Cardiac septum (tissue), 1 donor: ENCODE measurements around the gene DCST1. TPM values are rescaled to one million over a fixed set of nuclear protein-coding genes. Genes with fewer than 3 reads are reported as not detected.

Experiments used
- DNase-seq: peaks from one replicate; pipeline ENCODE4 v3.0.0-alpha.2; 2020; ENCODE audit warnings: low spot score
- intact Hi-C: fragments of 100-400 bp; cut with DNase I; formaldehyde crosslinking; loops from one replicate; pipeline ENCODE4 v1.14.0; 2022
- total RNA-seq: library from RNA; stranded (reverse); fragmentation: NEBNext Ultra II Directional; extraction: Animal tissue kit (Norgen Biotek cat#: 25700); gene quantifications from one replicate; pipeline ENCODE4 v1.2.1, GENCODE V29; 2021
- donor health status: DM: no; HTN: no; CAD: no.

DCST1 gene
- total RNA-seq, 1 donor from 2014 or later = not detected

DNA sequence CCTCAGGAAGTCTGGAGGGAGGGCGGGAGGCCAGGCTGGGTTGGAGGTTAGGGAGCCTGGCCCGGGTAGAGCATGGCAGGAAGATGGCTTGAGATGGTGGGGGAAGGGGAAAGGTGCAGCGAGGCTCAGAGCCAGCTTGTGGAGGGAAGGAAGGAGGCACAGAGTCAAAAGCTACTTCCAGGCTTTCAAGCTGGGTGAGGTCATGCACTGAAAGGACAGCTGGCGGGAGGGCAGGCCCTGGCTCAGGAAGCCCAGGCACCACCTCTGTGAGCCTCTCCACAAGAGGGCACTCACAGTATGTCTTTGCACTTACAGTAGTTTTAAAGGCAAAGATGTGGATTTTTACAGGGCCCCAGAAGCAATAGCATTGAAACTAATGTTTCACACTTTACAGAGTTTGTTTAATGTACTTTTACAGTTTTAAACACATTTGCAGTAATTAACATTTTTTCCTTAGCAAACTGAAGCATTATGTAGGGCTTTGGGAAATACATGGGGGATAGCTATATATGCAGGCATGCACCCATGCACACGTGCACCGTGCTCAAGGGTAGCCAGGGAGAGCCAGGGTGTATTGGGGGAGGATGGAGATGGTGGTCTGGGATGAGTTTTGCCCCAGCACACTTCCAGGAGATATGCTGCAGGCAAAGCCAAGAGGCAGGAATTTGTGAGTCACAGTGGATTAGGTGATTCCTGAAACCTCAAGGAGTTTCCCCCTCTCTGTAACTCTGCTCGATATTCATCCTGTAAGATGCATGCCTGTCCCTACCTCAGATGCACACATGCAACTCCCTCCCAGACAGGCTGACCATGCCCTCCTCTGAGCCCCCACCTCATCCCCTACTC lies 11.4 kb downstream of the DCST1 start:
- peak; percentile 90 for DNase-seq
- intact Hi-C loops = no loop called here

GRCh38 chr1:155048449-155049334 lies 15.1 kb downstream of the DCST1 start:
- intact Hi-C loops = no loop called here
- no peak for DNase-seq

DNA sequence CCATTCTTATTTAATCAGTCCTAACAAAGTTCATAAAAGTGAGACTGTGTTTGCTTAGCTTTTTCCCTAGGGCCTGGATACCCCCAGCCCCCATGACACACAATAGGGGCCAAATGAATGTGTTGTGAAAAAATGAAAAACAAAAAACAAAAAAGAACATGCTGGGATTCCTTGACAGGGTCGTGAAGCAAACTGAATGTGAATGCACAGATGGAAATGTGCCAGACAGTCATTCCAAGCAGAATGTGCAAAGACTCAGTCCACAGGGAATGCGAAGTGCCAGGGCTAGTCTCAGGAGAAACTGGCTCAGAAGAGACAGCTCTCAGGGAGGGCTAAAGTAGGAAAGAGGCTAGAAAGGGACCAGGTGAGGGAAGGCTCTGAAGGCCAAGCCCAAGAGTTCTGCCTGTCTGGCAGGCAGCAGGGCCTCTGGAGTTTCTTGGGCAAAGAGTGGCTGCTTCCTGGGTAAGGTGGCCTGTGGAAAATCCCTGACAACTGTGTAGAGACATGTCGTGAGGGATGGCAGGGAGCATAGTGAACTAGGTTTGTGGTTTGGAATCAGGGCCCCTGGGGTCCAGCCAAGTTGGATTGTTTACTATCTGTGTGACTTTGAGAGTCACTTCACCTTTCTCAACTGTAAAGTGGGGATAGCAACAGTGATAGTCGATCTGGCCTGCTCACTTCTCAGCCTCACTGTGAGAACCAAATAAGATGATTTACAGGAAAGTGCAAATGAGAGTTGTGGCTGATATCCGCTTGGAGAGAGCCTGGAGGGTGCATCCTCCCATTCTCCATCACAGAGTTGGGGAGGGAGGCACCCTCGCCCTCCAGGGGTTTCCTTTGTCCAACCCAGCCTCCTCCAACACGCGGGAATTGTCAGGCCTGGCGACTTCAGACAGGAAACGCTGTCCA lies 16.3 kb downstream of the DCST1 start:
- intact Hi-C loops = loop anchor here (2.0 to 5.0 kb wide), 3 partner anchors 35 to 87 kb away; partner anchors contain the start of genes SLC50A1 and ZBTB7B

DNA sequence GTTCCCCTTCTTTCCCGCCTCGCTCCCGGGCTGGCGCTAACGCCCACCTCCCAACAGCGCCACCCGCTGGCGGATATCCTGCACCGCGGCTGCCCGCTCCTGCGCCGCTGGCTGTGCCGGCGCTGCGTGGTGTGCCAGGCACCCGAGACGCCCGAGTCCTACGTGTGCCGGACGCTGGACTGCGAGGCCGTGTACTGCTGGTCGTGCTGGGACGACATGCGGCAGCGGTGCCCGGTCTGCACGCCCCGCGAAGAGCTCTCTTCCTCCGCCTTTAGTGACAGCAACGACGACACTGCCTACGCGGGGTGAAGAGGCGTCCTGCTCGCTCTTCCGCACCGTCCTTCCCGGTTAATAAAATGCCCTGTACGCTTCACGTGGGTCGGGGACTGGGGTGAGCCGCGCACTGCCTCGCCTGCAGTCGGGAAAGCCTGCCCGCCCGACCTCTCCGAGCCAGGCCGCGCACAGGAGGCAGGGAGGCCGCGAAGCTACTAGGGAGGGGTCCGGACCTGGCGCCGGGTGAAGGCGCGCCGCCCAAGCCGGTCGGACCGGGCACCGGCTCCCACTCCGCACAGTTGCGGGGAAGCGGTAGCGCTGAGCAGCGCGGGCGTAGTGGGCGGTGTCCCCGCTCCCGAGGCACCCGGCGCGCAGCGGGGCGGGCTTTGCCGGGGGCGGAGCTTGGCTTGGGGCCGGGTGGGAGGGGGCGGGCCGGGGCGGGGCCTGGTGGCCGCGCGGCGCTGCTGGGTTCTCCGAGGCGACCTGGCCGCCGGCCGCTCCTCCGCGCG lies 17.1 kb downstream of the DCST1 start, which contains the start of gene ADAM15:
ADAM15 (plus strand) TSS at position 757 of the 782 bp plus-strand sequence. CDS start 71 bp downstream, outside the sequence.
- peak; percentile 94 for DNase-seq
- intact Hi-C loops = loop anchor here (2.0 to 5.0 kb wide), 3 partner anchors 34 to 87 kb away; partner anchors contain the start of genes SLC50A1 and ZBTB7B

More for the DNA sequence above, 16.3 kb downstream of the DCST1 start:
- DNase-seq = no peak

DNA sequence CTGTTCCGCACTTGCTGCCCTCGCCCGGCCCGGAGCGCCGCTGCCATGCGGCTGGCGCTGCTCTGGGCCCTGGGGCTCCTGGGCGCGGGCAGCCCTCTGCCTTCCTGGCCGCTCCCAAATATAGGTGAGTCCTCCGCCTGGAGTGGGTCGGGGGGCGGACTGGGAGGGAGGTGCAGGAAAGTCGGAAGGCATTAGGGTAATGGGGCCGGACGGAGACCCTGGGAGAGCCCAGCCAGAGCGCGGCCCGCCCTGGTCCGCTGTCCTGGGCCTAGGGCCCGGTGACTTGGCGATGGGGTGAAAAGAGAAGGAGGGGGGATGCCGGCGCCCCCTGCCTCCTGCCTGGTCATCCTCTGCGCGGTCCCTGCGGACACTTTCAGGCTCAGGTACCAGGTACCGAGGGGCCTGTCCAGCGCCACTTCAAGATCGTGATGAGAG lies 17.7 kb downstream of the DCST1 start:
- no peak for DNase-seq
- intact Hi-C loops = loop anchor here (2.0 to 5.0 kb wide), 3 partner anchors 33 to 86 kb away; partner anchors contain the start of genes SLC50A1 and ZBTB7B

DNA sequence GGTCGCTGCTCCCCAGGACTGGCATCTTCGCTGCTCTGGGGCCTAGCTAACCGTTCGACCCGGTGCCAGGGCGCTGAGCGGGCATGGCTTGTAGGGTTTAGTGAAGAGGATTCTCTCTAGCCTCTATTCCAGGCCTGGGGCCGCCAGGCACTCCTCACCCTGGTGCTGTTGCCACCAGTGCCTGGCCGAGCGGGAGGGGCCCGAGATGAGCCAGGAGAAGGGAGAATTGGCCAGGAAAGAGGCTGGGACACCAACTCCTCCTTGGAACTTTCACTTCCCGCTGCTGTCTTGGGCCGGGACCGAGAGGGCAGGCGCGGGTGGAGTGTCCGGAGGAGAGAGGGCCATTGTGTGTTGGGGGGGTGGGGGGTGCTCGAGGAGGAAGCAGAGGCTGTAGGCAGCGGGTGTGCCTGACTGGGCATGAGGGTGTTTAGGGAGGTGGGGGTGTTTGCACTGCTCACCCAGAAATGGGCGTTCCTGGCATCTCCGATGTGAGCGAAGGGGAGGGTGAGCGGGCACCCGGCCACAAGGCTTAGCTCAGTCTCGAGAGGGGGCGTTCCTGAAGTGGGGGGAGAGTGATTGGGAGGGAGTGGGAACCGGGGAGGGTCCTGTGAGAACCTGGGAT lies 18.3 kb downstream of the DCST1 start:
- intact Hi-C loops = loop anchor here (2.0 to 5.0 kb wide), 3 partner anchors 33 to 85 kb away; partner anchors contain the start of genes SLC50A1 and ZBTB7B
- peak; percentile 85 for DNase-seq

- intact Hi-C loops = loop anchor here (5.0 kb wide), 1 partner anchor 85 kb away; the partner anchor contains the start of gene SLC50A1
- DNase-seq = peak; percentile 83
These were observed 19.1 kb downstream of the DCST1 start for GRCh38 chr1:155052439-155053395.

DNA sequence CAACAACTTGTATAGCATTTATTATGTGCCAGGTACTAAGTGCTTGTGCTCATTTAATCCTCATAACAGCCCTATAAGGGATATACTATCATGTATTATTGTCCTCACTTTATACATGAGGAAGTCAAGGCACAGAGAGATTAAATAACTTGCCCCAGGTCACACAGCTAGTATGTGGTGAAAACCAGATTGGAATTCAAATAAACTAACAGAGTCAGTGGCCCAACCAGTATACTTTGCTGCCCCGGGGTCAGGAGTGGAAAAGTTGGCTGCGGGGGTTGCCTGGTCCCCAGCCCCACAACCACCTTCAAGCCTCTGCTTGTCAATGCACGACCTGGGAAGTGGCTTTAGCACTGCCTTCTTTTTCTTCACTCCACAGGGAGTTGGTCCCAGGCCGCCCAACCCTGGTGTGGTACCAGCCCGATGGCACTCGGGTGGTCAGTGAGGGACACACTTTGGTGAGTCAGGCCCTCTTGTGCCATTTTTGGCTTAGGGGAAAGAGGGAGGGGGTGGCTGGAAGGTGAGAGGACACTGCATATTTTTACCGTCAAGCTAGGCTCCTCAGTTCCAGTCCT lies 20.0 kb downstream of the DCST1 start:
- DNase-seq = no peak
- intact Hi-C loops = loop anchor here (5.0 kb wide), 1 partner anchor 84 kb away; the partner anchor contains the start of gene SLC50A1

GRCh38 chr1:155057104-155057503 lies 23.5 kb downstream of the DCST1 start:
- no peak for DNase-seq
- intact Hi-C loops = no loop called here

GRCh38 chr1:155057788-155058211 lies 24.2 kb downstream of the DCST1 start:
- no peak for DNase-seq
- intact Hi-C loops = no loop called here

DNA sequence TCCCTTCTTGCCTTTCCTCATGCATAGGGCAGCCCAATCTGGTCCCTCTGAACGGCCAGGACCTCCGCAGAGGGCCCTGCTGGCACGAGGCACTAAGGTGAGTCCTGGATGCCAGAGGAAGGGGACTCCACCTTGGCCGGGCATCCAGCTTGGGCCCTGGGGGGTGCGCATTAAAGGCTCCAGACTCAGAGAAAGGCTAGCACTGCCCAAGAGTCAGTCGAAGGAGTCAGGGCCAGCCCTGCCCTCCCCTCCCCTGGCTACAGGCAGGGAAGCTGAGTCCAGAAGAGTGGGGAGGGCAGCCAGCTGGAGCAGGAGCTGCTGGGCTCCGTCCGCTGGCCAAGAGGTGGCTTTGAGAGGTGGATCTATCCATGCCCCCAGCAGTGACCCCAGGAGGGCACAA lies 27.1 kb downstream of the DCST1 start:
- intact Hi-C loops = loop anchor here (2.0 to 5.0 kb wide), 2 partner anchors 14 to 43 kb away; no protein-coding TSS in a partner anchor
- DNase-seq = no peak

DNA sequence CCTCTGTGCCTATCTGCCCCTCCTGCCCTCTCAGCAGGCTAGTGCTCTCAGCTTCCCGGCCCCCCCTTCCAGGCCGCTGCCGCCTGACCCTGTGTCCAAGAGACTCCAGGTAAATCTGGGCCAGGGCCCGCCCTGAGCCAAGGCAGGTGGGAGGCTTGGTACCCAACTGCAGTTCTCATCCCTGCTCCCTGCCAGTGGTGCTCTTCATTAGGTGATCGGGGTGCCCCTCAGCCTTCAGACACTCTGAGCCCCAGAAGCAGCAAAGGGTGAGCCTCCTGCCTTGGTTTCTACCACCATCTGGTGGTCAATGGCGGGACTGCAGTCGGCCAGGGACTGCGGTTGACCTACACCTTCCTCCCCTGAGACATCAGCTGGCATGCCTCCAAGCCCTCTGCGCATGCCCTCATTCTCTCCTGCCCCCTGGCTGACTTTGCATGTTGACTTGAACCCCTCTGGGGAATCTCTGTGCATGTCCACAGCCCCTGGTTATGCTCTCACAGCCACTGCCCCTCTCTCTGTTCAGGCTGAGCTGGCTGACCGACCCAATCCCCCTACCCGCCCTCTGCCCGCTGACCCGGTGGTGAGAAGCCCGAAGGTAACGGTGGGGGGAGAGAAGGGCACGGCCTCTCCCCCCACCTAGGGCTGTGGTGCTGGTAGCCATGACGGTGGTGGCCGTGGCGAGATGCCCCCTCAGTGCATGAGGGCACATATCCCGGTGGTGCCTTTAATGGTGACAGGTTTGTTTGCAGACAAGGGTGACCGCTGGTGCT lies 27.9 kb downstream of the DCST1 start:
- intact Hi-C loops = loop anchor here (2.0 to 5.0 kb wide), 2 partner anchors 15 to 44 kb away; no protein-coding TSS in a partner anchor
- DNase-seq = peak; percentile 92

DNA sequence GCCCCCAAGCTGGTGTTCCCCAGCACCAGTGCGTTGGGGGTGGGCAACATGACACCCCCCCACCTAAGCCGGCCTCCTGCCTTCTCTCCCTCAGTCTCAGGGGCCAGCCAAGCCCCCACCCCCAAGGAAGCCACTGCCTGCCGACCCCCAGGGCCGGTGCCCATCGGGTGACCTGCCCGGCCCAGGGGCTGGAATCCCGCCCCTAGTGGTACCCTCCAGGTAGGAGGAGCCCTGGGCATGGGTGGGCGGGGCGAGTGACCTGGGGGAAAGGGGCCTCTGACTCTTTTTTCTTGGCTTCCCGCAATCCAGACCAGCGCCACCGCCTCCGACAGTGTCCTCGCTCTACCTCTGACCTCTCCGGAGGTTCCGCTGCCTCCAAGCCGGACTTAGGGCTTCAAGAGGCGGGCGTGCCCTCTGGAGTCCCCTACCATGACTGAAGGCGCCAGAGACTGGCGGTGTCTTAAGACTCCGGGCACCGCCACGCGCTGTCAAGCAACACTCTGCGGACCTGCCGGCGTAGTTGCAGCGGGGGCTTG lies 28.6 kb downstream of the DCST1 start:
- no peak for DNase-seq
- intact Hi-C loops = loop anchor here (5.0 kb wide), 1 partner anchor 45 kb away; no protein-coding TSS in a partner anchor

DNA sequence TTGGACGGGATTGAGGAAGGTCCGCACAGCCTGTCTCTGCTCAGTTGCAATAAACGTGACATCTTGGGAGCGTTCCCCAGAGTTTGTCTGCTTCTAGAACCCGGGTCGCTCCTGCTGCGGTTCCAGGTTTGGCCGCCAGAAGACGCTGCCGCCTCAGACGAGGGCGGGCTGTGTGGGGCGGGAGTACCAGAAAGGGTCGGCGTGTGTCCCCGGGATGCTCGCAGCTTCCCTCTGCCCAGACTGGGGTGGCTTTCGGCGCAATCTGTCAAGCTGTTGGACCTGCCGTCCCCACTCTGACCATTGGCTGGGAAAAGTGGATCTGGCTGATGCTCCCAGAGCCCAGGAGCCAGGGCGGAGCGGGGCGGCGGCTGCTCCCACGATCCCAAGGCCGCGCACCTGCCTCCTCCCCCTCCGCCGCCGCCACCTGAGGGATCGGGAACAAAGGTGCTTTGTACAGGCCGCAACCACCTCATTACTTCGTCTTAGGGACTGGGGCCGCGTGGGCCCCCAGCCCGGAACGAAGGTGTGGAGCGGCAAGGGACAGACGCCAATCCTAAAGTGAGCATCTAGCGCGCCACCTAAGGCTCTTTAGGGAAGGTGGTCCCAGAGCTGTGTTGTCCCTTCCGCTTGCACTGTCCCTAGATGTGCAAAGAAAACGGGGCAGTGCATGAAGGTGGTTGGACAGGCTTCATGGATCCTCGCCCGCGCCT lies 29.2 kb downstream of the DCST1 start:
- DNase-seq = no peak
- intact Hi-C loops = loop anchor here (1.0 to 5.0 kb wide), 2 partner anchors 21 to 46 kb away; no protein-coding TSS in a partner anchor
